Liver (tissue), 9 donors: ENCODE measurements around the gene URB1. TPM values are rescaled to one million over a fixed set of nuclear protein-coding genes. Genes with fewer than 3 reads are reported as not detected.
A peak's percentile ranks its signal among the peaks of the same experiment; 100 is the strongest.

Experiments
- DNase-seq: peaks from one replicate; pipeline ENCODE4 v3.0.0-alpha.2; 2017; ENCODE audit warnings: low spot score
- H3K27ac ChIP-seq, 2 donors: one replicate each; pipeline ENCODE4 v1.7.0; 2013; ENCODE audit warnings: inconsistent platforms in 2 of 2, low read length in 2 of 2, control low read depth in 1 of 2, low read depth in 1 of 2, mild to moderate bottlenecking in 1 of 2
- H3K27me3 ChIP-seq, 4 donors: one replicate each; pipeline versions ENCODE4 v1.6.1 to v1.7.0; 2013; ENCODE audit warnings: low read length in 3 of 4, inconsistent platforms in 1 of 4, mild to moderate bottlenecking in 1 of 4, moderate library complexity in 1 of 4; ENCODE audit not compliant: control insufficient read depth in 4 of 4, insufficient read depth in 4 of 4
- H3K36me3 ChIP-seq, 4 donors: one replicate each; pipeline versions ENCODE4 v1.6.1 to v1.7.0; 2013; ENCODE audit warnings: low read length in 3 of 4, mild to moderate bottlenecking in 3 of 4, low read depth in 1 of 4, moderate library complexity in 1 of 4; ENCODE audit not compliant: control insufficient read depth in 4 of 4, insufficient read depth in 3 of 4
- H3K4me1 ChIP-seq, 4 donors: one replicate each; pipeline versions ENCODE4 v1.6.1 to v1.7.0; 2013; ENCODE audit warnings: low read length in 3 of 4, mild to moderate bottlenecking in 3 of 4, moderate library complexity in 1 of 4; ENCODE audit not compliant: control insufficient read depth in 4 of 4, insufficient read depth in 4 of 4
- H3K4me3 ChIP-seq, 3 donors: one replicate each; pipeline versions ENCODE4 v1.6.1 to v1.7.0; 2013; ENCODE audit warnings: low read length in 3 of 3, control low read depth in 1 of 3, low read depth in 1 of 3, mild to moderate bottlenecking in 1 of 3
- H3K9ac ChIP-seq, 2 donors: one replicate each; pipeline ENCODE4 v1.7.0; 2013; ENCODE audit warnings: low read length in 2 of 2, mild to moderate bottlenecking in 2 of 2, moderate library complexity in 2 of 2, control low read depth in 1 of 2, low read depth in 1 of 2
- H3K9me3 ChIP-seq, 4 donors: one replicate each; pipeline versions ENCODE4 v1.6.1 to v1.7.0; 2013; ENCODE audit warnings: low read length in 3 of 4; ENCODE audit not compliant: control insufficient read depth in 4 of 4
- CTCF ChIP-seq: fragments of 150-350 bp; IDR thresholded peaks from 2 replicates; pipeline ENCODE4 v1.5.1; 2017; ENCODE audit warnings: improper control_type of control experiment, low read depth, low read length; ENCODE audit not compliant: missing input control
- FOXA1 ChIP-seq: IDR thresholded peaks from 2 replicates; pipeline ENCODE4 v1.6.1; 2016; ENCODE audit warnings: antibody characterized with exemption
- FOXA2 ChIP-seq: IDR thresholded peaks from 2 replicates; pipeline ENCODE4 v1.6.1; 2016; ENCODE audit warnings: antibody characterized with exemption
- GABPA ChIP-seq, 2 donors: IDR thresholded peaks in 1 of 2; conservative IDR thresholded peaks in 1 of 2; 2 replicates each; pipeline ENCODE4 v1.6.1; 2016; ENCODE audit warnings: antibody characterized with exemption in 2 of 2, mild to moderate bottlenecking in 1 of 2, moderate library complexity in 1 of 2
- HNF4A ChIP-seq, 2 donors: conservative IDR thresholded peaks; 2 replicates each; pipeline ENCODE4 v1.6.1; 2016; ENCODE audit warnings: antibody characterized with exemption in 2 of 2, mild to moderate bottlenecking in 2 of 2
- HNF4G ChIP-seq: IDR thresholded peaks from 2 replicates; pipeline ENCODE4 v1.6.1; 2016; ENCODE audit warnings: antibody characterized with exemption
- MAX ChIP-seq: IDR thresholded peaks from 2 replicates; pipeline ENCODE4 v1.6.1; 2016; ENCODE audit warnings: antibody characterized with exemption
- RXRA ChIP-seq, 2 donors: IDR thresholded peaks; 2 replicates each; pipeline ENCODE4 v1.6.1; 2017 to 2018; ENCODE audit warnings: antibody characterized with exemption in 2 of 2, mild to moderate bottlenecking in 1 of 2
- SP1 ChIP-seq: IDR thresholded peaks from 2 replicates; pipeline ENCODE4 v1.6.1; 2018; ENCODE audit warnings: antibody characterized with exemption, mild to moderate bottlenecking
- YY1 ChIP-seq: IDR thresholded peaks from 2 replicates; pipeline ENCODE4 v1.6.1; 2016; ENCODE audit warnings: antibody characterized with exemption, mild to moderate bottlenecking
- ZBTB33 ChIP-seq: IDR thresholded peaks from 2 replicates; pipeline ENCODE4 v1.6.1; 2016; ENCODE audit warnings: antibody characterized with exemption
- WGBS: extraction: QIAGEN DNeasy Blood & Tissue Kit; methylation state at CpG from one replicate; pipeline ENCODE4 v1.1.7; 2013; 5-methylcytosine and 5-hydroxymethylcytosine counted together
- polyA plus RNA-seq, 2 donors: library from polyadenylated mRNA; stranded (reverse) in 1 of 2; unstranded in 1 of 2; fragments of 200-250 nt in 1 of 2; fragments of >200 nt in 1 of 2; fragmentation: Nextera tagmentation in 1 of 2; extraction: Ambion mirVana in 1 of 2; gene quantifications; one replicate each; pipeline versions ENCODE4 v1.2.1 to v1.2.3, GENCODE V29; 2013 to 2015
- total RNA-seq, 2 donors: library from RNA; depleted of rRNA; stranded (reverse); fragments of >200 nt; gene quantifications; one replicate each; pipeline ENCODE4 v1.2.3, GENCODE V29; 2014
- TF ChIP-seq, protein P1 (sequence below): IDR thresholded peaks from 2 replicates; pipeline ENCODE4 v1.6.1; 2016; ENCODE audit warnings: antibody characterized with exemption
- TF ChIP-seq, protein P2 (sequence below): IDR thresholded peaks from 2 replicates; pipeline ENCODE4 v1.6.1; 2016; ENCODE audit warnings: antibody characterized with exemption, mild to moderate bottlenecking
- donor health status: healthy.
- donor health status: healthy.
- donor health status: healthy.
- donor health status: healthy.
- donor health status: healthy.

The URB1 gene
- total and polyA plus RNA-seq, 4 donors, result 2.8 to 14.5 (median 7.1) TPM

- H3K9ac ChIP-seq, result peak within 1 kb of the TSS; percentile 54 to 86
- H3K27ac ChIP-seq, result peak within 1 kb of the TSS; percentile 83 to 90
- no peaks in the 10 kb centered on the region for H3K27me3 ChIP-seq
- TF ChIP-seq ZBTB33 (no peak), FOXA1 (no peak), CTCF (peak; percentile 9)
- H3K4me3 ChIP-seq, result peak within 1 kb of the TSS; percentile 66 to 77 (median 71)
- no peaks in the 10 kb centered on the region for H3K9me3 ChIP-seq
- H3K4me1 ChIP-seq, result peaks cover 4 to 16% (median 8%) of the 10 kb centered on the region in 4 donors
- peak; percentile 47 for DNase-seq
- WGBS, result under 1% methylated on average over 104 of the region's 104 CpGs
- H3K36me3 ChIP-seq, result no peaks in the 10 kb centered on the region
Observed at GRCh38 chr21:32412162-32413014, 19.6 kb upstream of the URB1 start, which contains the start of gene EVA1C. Gene EVA1C (plus strand): TSS chr21:32412706. CDS start chr21:32412854, 148 bp downstream.

DNA sequence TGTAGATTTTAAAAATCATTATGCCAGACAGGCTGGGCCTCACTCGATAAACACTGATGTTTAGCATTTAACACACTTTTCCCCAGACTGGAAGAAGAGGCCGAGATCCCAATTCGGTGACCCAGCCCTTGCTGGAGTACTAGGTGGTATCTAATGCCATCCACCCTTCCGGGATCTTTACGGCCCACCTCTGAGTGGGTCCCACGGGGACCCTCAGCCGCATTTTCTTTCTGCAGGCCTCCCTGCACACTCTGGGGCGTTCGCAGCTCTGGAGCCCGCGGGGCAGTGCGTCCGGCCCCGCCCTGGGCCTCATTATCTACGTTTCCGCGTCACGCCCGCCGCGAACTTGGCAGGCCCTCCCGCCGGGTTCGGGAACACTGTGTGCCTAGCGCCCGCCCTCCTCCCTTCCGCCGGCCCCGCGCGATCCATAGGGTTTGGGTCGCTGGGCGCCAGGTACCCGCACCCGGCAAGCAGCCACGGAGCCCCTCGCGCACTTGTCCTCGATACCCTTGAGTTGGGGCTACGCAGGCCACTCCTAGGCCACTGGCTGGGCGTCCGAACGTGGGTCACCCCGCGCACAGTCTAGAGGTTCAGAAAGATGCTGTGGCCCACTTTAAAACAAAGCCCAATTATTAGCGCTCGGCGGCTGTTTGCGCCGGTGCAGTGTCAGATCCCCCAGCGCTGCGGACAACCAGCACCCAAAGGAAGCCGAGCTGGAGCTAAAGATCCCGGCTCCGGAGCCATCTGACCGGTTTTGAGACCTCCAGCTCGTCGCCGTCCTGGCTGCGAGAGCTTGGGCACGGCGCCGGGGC is 18.7 kb upstream of the URB1 start:
- WGBS, result 9% methylated on average over 63 of the region's 63 CpGs
- H3K36me3 ChIP-seq, result no peaks in the 10 kb centered on the region
- DNase-seq, result peak; percentile 76
- peak overlapping the region; percentile 66 to 77 (median 71) for H3K4me3 ChIP-seq
- no peaks in the 10 kb centered on the region for H3K9me3 ChIP-seq
- H3K27me3 ChIP-seq, result no peaks in the 10 kb centered on the region
- peak overlapping the region; percentile 83 to 90 for H3K27ac ChIP-seq
- H3K4me1 ChIP-seq, result peaks cover 4 to 16% (median 8%) of the 10 kb centered on the region in 4 donors
- H3K9ac ChIP-seq, result peak overlapping the region; percentile 54 to 86
- TF ChIP-seq GABPA (IDR thresholded peaks at IDR 0.05 in 1 of 2, conservative IDR thresholded peaks at IDR 0.05 in 1 of 2) (peak in 1 of 2 donors; percentile 40), RXRA (IDR thresholded peaks at IDR 0.05) (peak in 1 of 2 donors; percentile 19), HNF4G (no peak), YY1 (no peak), CTCF (no peak), ZBTB33 (no peak), SP1 (peak; percentile 76), FOXA2 (no peak), HNF4A (conservative IDR thresholded peaks at IDR 0.05) (no peak), MAX (no peak)
- TF ChIP-seq, protein P1, sequence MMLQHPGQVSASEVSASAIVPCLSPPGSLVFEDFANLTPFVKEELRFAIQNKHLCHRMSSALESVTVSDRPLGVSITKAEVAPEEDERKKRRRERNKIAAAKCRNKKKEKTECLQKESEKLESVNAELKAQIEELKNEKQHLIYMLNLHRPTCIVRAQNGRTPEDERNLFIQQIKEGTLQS, result no peak
- TF ChIP-seq, protein P2, sequence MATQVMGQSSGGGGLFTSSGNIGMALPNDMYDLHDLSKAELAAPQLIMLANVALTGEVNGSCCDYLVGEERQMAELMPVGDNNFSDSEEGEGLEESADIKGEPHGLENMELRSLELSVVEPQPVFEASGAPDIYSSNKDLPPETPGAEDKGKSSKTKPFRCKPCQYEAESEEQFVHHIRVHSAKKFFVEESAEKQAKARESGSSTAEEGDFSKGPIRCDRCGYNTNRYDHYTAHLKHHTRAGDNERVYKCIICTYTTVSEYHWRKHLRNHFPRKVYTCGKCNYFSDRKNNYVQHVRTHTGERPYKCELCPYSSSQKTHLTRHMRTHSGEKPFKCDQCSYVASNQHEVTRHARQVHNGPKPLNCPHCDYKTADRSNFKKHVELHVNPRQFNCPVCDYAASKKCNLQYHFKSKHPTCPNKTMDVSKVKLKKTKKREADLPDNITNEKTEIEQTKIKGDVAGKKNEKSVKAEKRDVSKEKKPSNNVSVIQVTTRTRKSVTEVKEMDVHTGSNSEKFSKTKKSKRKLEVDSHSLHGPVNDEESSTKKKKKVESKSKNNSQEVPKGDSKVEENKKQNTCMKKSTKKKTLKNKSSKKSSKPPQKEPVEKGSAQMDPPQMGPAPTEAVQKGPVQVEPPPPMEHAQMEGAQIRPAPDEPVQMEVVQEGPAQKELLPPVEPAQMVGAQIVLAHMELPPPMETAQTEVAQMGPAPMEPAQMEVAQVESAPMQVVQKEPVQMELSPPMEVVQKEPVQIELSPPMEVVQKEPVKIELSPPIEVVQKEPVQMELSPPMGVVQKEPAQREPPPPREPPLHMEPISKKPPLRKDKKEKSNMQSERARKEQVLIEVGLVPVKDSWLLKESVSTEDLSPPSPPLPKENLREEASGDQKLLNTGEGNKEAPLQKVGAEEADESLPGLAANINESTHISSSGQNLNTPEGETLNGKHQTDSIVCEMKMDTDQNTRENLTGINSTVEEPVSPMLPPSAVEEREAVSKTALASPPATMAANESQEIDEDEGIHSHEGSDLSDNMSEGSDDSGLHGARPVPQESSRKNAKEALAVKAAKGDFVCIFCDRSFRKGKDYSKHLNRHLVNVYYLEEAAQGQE, result no peak
